CD14-positive monocyte (primary cell): ENCODE data around the gene MCU. TPM values are rescaled to one million over a fixed set of nuclear protein-coding genes. Genes with fewer than 3 reads are reported as not detected.

Experiments used
- DNase-seq, 3 donors: peaks; one replicate each; pipeline ENCODE4 v3.0.0-alpha.2; 2011 to 2022
- H2AFZ ChIP-seq: 2 replicates; pipeline ENCODE4 v1.6.0; 2012; ENCODE audit warnings: mild to moderate bottlenecking, low read depth, low read length, inconsistent platforms; ENCODE audit not compliant: insufficient read depth, poor library complexity, severe bottlenecking
- H3K27ac ChIP-seq, 2 donors: 1 replicate in 1 of 2; 2 replicates in 1 of 2; pipeline ENCODE4 v1.5.1; 2012 to 2013; ENCODE audit warnings: low read length in 2 of 2, control low read depth in 1 of 2, inconsistent platforms in 1 of 2, low read depth in 1 of 2, mild to moderate bottlenecking in 1 of 2
- H3K27me3 ChIP-seq, 2 donors: one replicate each; pipeline versions ENCODE4 v1.6.0 to v1.6.1; 2011 to 2013; ENCODE audit warnings: low read length in 2 of 2; ENCODE audit not compliant: control insufficient read depth in 2 of 2, insufficient read depth in 2 of 2
- H3K36me3 ChIP-seq, 2 donors: replicated peaks in 1 of 2; 1 replicate in 1 of 2; 2 replicates in 1 of 2; pipeline versions ENCODE4 v1.5.1 to v1.6.1; 2012 to 2013; ENCODE audit warnings: low read length in 2 of 2, control low read depth in 1 of 2, inconsistent platforms in 1 of 2, mild to moderate bottlenecking in 1 of 2; ENCODE audit not compliant: insufficient read depth in 2 of 2, control insufficient read depth in 1 of 2
- H3K4me1 ChIP-seq, 2 donors: 1 replicate in 1 of 2; 2 replicates in 1 of 2; pipeline versions ENCODE4 v1.5.1 to v1.6.1; 2012 to 2013; ENCODE audit warnings: low read length in 2 of 2, control low read depth in 1 of 2, inconsistent platforms in 1 of 2, mild to moderate bottlenecking in 1 of 2, moderate library complexity in 1 of 2; ENCODE audit not compliant: insufficient read depth in 2 of 2, control insufficient read depth in 1 of 2
- H3K4me2 ChIP-seq: replicated peaks from 2 replicates; pipeline ENCODE3; 2012; ENCODE audit warnings: low read length, moderate library complexity, mild to moderate bottlenecking; ENCODE audit not compliant: poor library complexity, severe bottlenecking; ENCODE audit errors: extremely low read depth
- H3K4me3 ChIP-seq, 3 experiments: fragments of 200-600 bp in 1 of 3; sonication (generic) in 1 of 3; replicated peaks in 1 of 3; 1 replicate in 2 of 3; 2 replicates in 1 of 3; pipeline ENCODE4 v1.5.1; 2011 to 2013; ENCODE audit warnings: low read length in 3 of 3, mild to moderate bottlenecking in 3 of 3, control low read depth in 2 of 3, low read depth in 2 of 3, inconsistent platforms in 1 of 3, moderate library complexity in 1 of 3
- H3K79me2 ChIP-seq: 2 replicates; pipeline ENCODE4 v1.6.0; 2012; ENCODE audit warnings: mild to moderate bottlenecking, control low read depth, inconsistent platforms, low read length, moderate library complexity; ENCODE audit not compliant: insufficient read depth
- H3K9ac ChIP-seq: 2 replicates; pipeline ENCODE4 v1.6.0; 2017; ENCODE audit warnings: low read length, mild to moderate bottlenecking; ENCODE audit not compliant: insufficient read depth, poor library complexity, severe bottlenecking
- H3K9me3 ChIP-seq, 2 donors: replicated peaks in 1 of 2; 1 replicate in 1 of 2; 2 replicates in 1 of 2; pipeline versions ENCODE4 v1.5.1 to v1.6.1; 2012 to 2013; ENCODE audit warnings: low read length in 2 of 2, control low read depth in 1 of 2; ENCODE audit not compliant: control insufficient read depth in 1 of 2, insufficient read depth in 1 of 2
- H4K20me1 ChIP-seq: 2 replicates; pipeline ENCODE4 v1.6.0; 2012; ENCODE audit warnings: mild to moderate bottlenecking, low read length, control low read depth, moderate library complexity; ENCODE audit not compliant: insufficient read depth
- H3K27ac Mint-ChIP-seq, 7 donors: one replicate each; pipeline ENCODE4 v1.8.0; 2020; ENCODE audit warnings: mild to moderate bottlenecking in 7 of 7, mixed read lengths in 7 of 7, moderate library complexity in 6 of 7, inconsistent platforms in 2 of 7
- H3K27me3 Mint-ChIP-seq, 3 donors: one replicate each; pipeline ENCODE4 v1.8.0; 2021 to 2022; ENCODE audit warnings: low read depth in 3 of 3, mild to moderate bottlenecking in 3 of 3, mixed read lengths in 3 of 3, moderate library complexity in 3 of 3, inconsistent platforms in 1 of 3
- H3K36me3 Mint-ChIP-seq, 2 donors: one replicate each; pipeline ENCODE4 v1.8.0; 2020; ENCODE audit warnings: mixed read lengths in 2 of 2, inconsistent platforms in 1 of 2, mild to moderate bottlenecking in 1 of 2
- H3K4me1 Mint-ChIP-seq: one replicate; pipeline ENCODE4 v1.8.0; 2020; ENCODE audit warnings: mild to moderate bottlenecking, mixed read lengths
- H3K4me3 Mint-ChIP-seq, 2 donors: one replicate each; pipeline ENCODE4 v1.8.0; 2020; ENCODE audit warnings: mild to moderate bottlenecking in 2 of 2, mixed read lengths in 2 of 2, moderate library complexity in 1 of 2
- H3K9me3 Mint-ChIP-seq, 7 donors: one replicate each; pipeline ENCODE4 v1.8.0; 2020 to 2022; ENCODE audit warnings: mixed read lengths in 7 of 7, mild to moderate bottlenecking in 6 of 7, moderate library complexity in 6 of 7, inconsistent platforms in 2 of 7
- WGBS: methylation state at CpG from one replicate; pipeline ENCODE4 v1.1.5; 2013; ENCODE audit warnings: missing lambda C conversion rate; ENCODE audit not compliant: insufficient coverage; 5-methylcytosine and 5-hydroxymethylcytosine counted together
- intact Hi-C, 2 donors: fragments of 100-400 bp; cut with micrococcal nuclease; formaldehyde crosslinking; loops; one replicate each; pipeline versions ENCODE4 v1.15.0 to v1.15.1; 2023
- polyA plus RNA-seq, 3 donors: library from polyadenylated mRNA; depleted of rRNA in 1 of 3; unstranded in 2 of 3; stranded (reverse) in 1 of 3; fragments of 300-500 nt in 2 of 3; fragments of >200 nt in 1 of 3; fragmentation: Illumina TruSeq in 2 of 3; gene quantifications; 1 replicate in 2 of 3; 2 replicates in 1 of 3; pipeline ENCODE4 v1.2.3, GENCODE V29; 2012 to 2021
- TF ChIP-seq, protein P1 (sequence below): fragments of 200-600 bp; IDR thresholded peaks from one replicate; pipeline ENCODE4 v1.8.0; 2022; ENCODE audit warnings: antibody characterized with exemption, mild to moderate bottlenecking

Gene MCU
- polyA plus RNA-seq, 3 donors: 11.7 to 23.1 (median 16.5) TPM

DNA sequence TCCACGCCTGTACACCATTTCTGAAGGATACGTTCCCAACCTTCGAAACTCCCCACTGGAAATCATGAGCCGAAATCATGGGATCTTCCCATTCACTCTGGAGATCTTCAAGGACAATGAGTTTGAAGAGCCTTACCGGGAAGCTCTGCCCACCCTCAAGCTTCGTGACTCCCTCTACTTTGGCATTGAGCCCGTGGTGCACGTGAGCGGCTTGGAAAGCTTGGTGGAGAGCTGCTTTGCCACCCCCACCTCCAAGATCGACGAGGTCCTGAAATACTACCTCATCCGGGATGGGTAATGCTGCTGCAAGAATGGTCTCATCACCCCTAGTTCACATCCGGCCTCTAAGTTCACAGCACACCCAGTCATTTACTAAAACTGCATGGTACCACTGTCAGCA lies 232.4 kb downstream of the MCU start:
- 86% methylated on average over 8 of the region's 13 CpGs for WGBS
- DNase-seq: no peak
- Histone ChIP-seq H3K9ac (no peak overlapping the region), H3K36me3 (no peaks in the 10 kb centered on the region), H3K4me2 (no peak overlapping the region), H3K27ac (no peak overlapping the region), H3K4me3 (no peak overlapping the region), H2AFZ (no peak overlapping the region), H3K4me1 (no peaks in the 10 kb centered on the region), H3K9me3 (peaks cover 7 to 15% of the 10 kb centered on the region in 2 donors), H3K79me2 (no peaks in the 10 kb centered on the region), H4K20me1 (no peaks in the 10 kb centered on the region), H3K27me3 (no peaks in the 10 kb centered on the region)
- intact Hi-C loops: no loop called here
- TF ChIP-seq, protein P1, sequence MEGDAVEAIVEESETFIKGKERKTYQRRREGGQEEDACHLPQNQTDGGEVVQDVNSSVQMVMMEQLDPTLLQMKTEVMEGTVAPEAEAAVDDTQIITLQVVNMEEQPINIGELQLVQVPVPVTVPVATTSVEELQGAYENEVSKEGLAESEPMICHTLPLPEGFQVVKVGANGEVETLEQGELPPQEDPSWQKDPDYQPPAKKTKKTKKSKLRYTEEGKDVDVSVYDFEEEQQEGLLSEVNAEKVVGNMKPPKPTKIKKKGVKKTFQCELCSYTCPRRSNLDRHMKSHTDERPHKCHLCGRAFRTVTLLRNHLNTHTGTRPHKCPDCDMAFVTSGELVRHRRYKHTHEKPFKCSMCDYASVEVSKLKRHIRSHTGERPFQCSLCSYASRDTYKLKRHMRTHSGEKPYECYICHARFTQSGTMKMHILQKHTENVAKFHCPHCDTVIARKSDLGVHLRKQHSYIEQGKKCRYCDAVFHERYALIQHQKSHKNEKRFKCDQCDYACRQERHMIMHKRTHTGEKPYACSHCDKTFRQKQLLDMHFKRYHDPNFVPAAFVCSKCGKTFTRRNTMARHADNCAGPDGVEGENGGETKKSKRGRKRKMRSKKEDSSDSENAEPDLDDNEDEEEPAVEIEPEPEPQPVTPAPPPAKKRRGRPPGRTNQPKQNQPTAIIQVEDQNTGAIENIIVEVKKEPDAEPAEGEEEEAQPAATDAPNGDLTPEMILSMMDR: no peak
- Mint-ChIP-seq H3K4me3 (no peak overlapping the region), H3K4me1 (peaks cover 3% of the 10 kb centered on the region), H3K27me3 (peaks cover 2 to 8% (median 6%) of the 10 kb centered on the region in 3 donors), H3K36me3 (no peaks in the 10 kb centered on the region), H3K9me3 (peaks cover 14 to 33% (median 22%) of the 10 kb centered on the region in 7 donors), H3K27ac (peak overlapping the region in 1 of 7 donors; percentile 5)

DNA sequence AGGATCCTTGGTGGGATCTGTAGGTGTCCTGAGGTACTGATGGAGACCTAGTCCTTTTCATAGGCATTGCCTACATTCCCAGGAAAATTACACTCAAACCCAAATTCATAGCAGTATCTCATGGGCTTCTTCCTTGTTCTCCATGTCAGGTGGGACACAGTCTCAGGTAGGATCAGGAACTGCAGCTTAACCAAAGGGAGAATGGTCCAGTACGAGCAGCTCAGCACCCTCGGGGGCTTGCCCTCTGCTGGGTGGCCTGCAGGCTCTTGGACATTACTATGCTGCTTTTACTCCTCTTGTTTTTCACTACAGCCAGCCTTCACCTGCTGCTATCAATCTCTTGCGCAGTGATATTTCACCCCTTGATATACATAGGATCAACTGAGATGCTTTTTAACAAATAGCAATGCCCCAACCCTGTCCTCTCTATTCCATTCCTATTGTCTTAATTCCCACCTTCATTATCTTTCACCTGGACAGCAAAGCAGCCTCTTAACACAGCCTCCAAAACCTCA lies 234.1 kb downstream of the MCU start:
- TF ChIP-seq, protein P1: no peak
- Mint-ChIP-seq H3K27me3 (peaks cover 0 to 7% (median 6%) of the 10 kb centered on the region in 3 donors), H3K9me3 (peaks cover 7 to 19% (median 14%) of the 10 kb centered on the region in 7 donors), H3K36me3 (no peaks in the 10 kb centered on the region), H3K4me1 (peaks cover 3% of the 10 kb centered on the region), H3K4me3 (no peak overlapping the region), H3K27ac (no peak overlapping the region)
- Histone ChIP-seq H3K79me2 (no peaks in the 10 kb centered on the region), H3K36me3 (no peaks in the 10 kb centered on the region), H3K27me3 (no peaks in the 10 kb centered on the region), H3K9me3 (peaks cover 4 to 15% of the 10 kb centered on the region in 2 donors), H4K20me1 (no peaks in the 10 kb centered on the region), H3K4me3 (no peak overlapping the region), H3K27ac (no peak overlapping the region), H3K9ac (no peak overlapping the region), H3K4me1 (no peaks in the 10 kb centered on the region), H2AFZ (no peak overlapping the region), H3K4me2 (no peak overlapping the region)
- DNase-seq: no peak
- 100% methylated on average over 3 of the region's 3 CpGs for WGBS
- intact Hi-C loops: no loop called here
